Glutamatergic neuron (in vitro differentiated cells): ENCODE measurements around the gene GPR18. TPM values are rescaled to one million over a fixed set of nuclear protein-coding genes. Genes with fewer than 3 reads are reported as not detected.

Experiments
- DNase-seq: peaks from one replicate; pipeline ENCODE4 v3.0.0; 2022
- H3K27ac Mint-ChIP-seq: one replicate; pipeline ENCODE4 v1.8.0; 2020; ENCODE audit warnings: mild to moderate bottlenecking, mixed read lengths, inconsistent platforms; ENCODE audit not compliant: unreplicated experiment
- H3K27me3 Mint-ChIP-seq: one replicate; pipeline ENCODE4 v1.8.0; 2020; ENCODE audit warnings: mild to moderate bottlenecking, moderate library complexity, mixed read lengths, inconsistent platforms; ENCODE audit not compliant: unreplicated experiment
- H3K36me3 Mint-ChIP-seq: one replicate; pipeline ENCODE4 v1.8.0; 2020; ENCODE audit warnings: mild to moderate bottlenecking, mixed read lengths, inconsistent platforms; ENCODE audit not compliant: unreplicated experiment
- H3K4me1 Mint-ChIP-seq: one replicate; pipeline ENCODE4 v1.8.0; 2020; ENCODE audit warnings: mild to moderate bottlenecking, low read depth, mixed read lengths, inconsistent platforms; ENCODE audit not compliant: unreplicated experiment
- H3K4me3 Mint-ChIP-seq: one replicate; pipeline ENCODE4 v1.8.0; 2020; ENCODE audit warnings: mild to moderate bottlenecking, mixed read lengths, inconsistent platforms; ENCODE audit not compliant: unreplicated experiment
- H3K9me3 Mint-ChIP-seq: one replicate; pipeline ENCODE4 v1.8.0; 2020; ENCODE audit warnings: mild to moderate bottlenecking, moderate library complexity, mixed read lengths, inconsistent platforms; ENCODE audit not compliant: unreplicated experiment
- CTCF ChIP-seq: fragments of 200-600 bp; sonication (generic); IDR thresholded peaks from one replicate; pipeline ENCODE4 v1.5.0; 2021; ENCODE audit not compliant: partially characterized antibody, unreplicated experiment
- total RNA-seq: library from RNA; stranded (reverse); fragmentation: NEBNext Ultra II Directional; extraction: Animal tissue kit (Norgen Biotek cat#: 25700); gene quantifications from one replicate; pipeline ENCODE4 v1.2.1, GENCODE V29; 2021; ENCODE audit not compliant: unreplicated experiment

The GPR18 gene
- total RNA-seq, 1 donor from 2014 or later: not detected

GRCh38 chr13:99305158-99305557 is 47.0 kb upstream of the GPR18 start:
- Mint-ChIP-seq H3K4me1 (peaks cover 9% of the 10 kb centered on the region), H3K27me3 (peaks cover 2% of the 10 kb centered on the region), H3K4me3 (no peak overlapping the region), H3K27ac (no peak overlapping the region), H3K9me3 (peaks cover 4% of the 10 kb centered on the region), H3K36me3 (no peaks in the 10 kb centered on the region)
- DNase-seq: no peak
- TF ChIP-seq CTCF: no peak

GRCh38 chr13:99304541-99304940 is 46.4 kb upstream of the GPR18 start:
- H3K36me3 Mint-ChIP-seq: no peaks in the 10 kb centered on the region
- peaks cover 9% of the 10 kb centered on the region for H3K4me1 Mint-ChIP-seq
- no peak for DNase-seq
- H3K4me3 Mint-ChIP-seq: no peak overlapping the region
- H3K27me3 Mint-ChIP-seq: peaks cover 2% of the 10 kb centered on the region
- no peak overlapping the region for H3K27ac Mint-ChIP-seq
- no peak for TF ChIP-seq CTCF
- peaks cover 4% of the 10 kb centered on the region for H3K9me3 Mint-ChIP-seq

GRCh38 chr13:99303863-99304521 is 45.8 kb upstream of the GPR18 start:
- H3K36me3 Mint-ChIP-seq: no peaks in the 10 kb centered on the region
- peaks cover 9% of the 10 kb centered on the region for H3K4me1 Mint-ChIP-seq
- H3K27me3 Mint-ChIP-seq: peaks cover 2% of the 10 kb centered on the region
- H3K4me3 Mint-ChIP-seq: no peak overlapping the region
- peaks cover 4% of the 10 kb centered on the region for H3K9me3 Mint-ChIP-seq
- no peak for DNase-seq
- no peak for TF ChIP-seq CTCF
- H3K27ac Mint-ChIP-seq: peak overlapping the region; percentile 48

GRCh38 chr13:99302637-99303505 is 44.7 kb upstream of the GPR18 start:
- Mint-ChIP-seq H3K27me3 (peaks cover 2% of the 10 kb centered on the region), H3K4me1 (peaks cover 9% of the 10 kb centered on the region), H3K9me3 (peaks cover 4% of the 10 kb centered on the region), H3K4me3 (no peak overlapping the region), H3K36me3 (no peaks in the 10 kb centered on the region), H3K27ac (no peak overlapping the region)
- no peak for DNase-seq
- no peak for TF ChIP-seq CTCF
